NCI-H2081 (cell line): ENCODE results near the gene SACM1L.

Experiments used
- DNase-seq, 2 experiments: peaks; one replicate each; lab custom pipeline; 2025; lab: John Stamatoyannopoulos, UW

SACM1L gene

DNA sequence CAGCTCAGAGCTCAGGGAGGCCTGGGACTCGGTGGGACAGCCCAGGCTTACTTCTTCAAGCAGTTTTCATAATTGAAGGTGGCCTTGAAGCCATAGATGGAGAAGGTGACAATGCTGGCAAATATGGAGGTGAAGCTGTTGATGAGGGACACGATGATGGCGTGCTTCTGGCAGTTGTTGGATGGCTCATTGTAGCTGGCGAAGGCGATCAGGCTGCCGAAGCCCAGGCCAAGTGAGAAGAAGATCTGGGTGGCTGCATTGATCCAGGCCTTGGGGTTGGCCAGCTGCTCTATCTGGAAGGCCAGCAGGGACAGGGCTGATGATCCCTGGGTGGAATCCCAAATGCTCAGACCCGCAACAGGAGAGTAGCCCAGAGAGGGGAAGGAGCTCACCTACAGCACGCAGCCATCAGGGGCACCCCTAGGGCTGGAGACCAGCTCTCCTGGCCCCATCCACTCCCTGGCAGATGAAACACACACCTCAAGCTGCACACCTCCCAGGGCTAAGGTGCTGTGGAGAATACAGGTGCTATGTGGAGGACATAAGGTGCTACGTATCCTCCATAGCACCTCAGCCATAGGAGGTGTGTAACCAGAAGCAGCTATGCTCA, 82.1 kb downstream of the SACM1L start:
- no peak for DNase-seq

DNA sequence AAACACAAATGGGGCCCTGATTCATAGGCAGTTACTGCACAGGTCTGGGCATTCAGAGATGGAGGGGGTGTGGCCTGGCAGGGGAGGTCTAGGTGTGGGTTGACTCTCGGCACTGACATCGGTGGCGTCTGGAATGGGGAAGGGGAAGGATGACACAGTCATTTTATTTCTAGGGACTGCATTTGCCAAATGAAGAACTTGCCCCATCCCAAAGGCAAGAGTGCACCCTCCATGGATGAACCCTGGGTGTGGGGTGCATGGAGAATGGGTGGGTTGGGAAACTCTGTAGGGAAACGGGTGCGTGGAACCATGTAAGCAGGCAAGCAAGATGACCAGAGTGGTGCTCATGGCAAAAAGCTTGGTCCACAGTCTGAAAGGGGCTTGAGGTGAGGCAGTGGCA, 82.6 kb downstream of the SACM1L start:
- DNase-seq, result no peak

DNA sequence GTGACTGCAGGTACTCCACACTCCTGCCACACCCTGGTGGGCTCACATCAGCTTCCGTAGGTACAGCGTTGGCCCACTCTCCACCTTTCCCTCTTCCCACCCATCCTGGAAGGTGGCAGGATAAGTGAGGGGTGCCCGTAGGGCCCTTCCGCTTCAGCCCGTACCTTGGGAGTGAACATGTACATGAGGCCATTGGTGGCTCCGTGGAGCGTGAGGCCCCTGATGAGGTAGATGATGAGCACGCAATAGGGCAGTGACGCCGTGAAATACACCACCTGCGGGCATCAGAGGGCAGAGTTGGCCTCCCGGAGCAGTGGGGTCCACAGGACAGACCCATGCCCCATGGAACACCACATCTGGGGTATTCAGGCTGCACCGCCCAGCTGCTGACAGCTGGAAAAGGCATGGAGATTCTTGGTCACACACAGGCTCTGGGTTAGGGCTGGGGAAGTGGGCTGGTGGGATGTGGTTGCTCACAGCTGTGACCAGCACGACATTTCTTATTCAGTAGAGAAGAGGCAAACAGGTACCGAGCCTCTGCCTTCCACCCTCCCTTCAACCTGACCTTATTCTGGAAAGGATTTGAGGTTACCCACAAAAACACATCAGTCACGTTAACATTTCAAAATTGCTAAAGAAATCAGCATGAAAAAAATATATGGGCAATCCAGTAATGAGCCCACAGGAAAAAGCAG, 83.3 kb downstream of the SACM1L start:
- no peak for DNase-seq

DNA sequence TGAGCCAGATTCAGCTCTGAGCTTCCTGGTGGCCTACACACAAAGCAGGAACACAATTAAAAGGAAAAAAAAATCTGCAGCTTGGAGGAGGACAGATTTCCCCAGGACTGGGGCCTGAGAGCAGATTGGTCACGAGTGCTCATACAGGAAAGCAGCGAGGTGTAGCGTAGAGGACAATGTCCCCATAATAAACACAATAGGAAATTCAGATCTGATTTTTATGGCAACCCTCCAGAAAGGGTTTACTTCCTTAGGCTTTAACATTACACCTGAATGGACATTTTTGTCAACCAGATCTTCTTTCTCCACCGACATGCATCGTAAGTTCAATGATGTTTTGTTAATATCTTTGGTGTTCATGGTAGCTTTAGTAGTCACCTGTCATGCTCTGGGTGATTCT, 83.9 kb downstream of the SACM1L start:
- DNase-seq, result no peak

DNA sequence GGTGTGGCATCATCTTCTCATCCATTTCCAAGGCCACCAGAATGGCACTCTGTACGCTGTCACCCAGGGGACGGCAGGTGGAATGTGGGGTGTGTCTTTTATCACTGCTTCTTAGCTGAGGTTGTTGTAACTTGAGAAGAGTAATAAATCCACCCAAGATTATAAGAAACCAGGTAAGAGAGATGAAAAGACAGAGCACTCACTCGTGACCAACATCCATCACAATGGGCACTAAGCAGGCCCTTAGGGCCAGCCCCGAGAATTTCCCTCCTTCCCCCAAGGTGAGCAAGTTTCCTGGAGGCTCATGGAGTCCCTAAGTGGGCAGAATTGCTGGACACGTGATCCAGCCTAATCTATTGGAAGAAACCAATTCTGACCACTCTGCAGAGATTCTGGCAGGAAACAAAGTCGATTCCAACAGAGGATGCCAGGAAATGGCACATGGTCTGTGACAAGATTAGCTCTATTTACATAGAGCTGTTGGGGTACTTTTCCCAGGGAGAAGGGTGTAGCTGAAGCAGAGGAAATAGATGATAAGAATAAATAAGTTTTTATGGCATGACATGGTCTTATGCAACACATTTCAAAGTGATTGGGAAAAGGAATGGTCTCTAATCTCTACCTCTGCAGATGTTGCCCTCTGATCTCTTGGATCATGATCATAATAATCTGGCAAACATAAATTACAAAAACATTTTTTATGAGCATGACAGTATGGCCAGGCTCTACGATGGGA, 84.7 kb downstream of the SACM1L start:
- DNase-seq, result no peak

DNA sequence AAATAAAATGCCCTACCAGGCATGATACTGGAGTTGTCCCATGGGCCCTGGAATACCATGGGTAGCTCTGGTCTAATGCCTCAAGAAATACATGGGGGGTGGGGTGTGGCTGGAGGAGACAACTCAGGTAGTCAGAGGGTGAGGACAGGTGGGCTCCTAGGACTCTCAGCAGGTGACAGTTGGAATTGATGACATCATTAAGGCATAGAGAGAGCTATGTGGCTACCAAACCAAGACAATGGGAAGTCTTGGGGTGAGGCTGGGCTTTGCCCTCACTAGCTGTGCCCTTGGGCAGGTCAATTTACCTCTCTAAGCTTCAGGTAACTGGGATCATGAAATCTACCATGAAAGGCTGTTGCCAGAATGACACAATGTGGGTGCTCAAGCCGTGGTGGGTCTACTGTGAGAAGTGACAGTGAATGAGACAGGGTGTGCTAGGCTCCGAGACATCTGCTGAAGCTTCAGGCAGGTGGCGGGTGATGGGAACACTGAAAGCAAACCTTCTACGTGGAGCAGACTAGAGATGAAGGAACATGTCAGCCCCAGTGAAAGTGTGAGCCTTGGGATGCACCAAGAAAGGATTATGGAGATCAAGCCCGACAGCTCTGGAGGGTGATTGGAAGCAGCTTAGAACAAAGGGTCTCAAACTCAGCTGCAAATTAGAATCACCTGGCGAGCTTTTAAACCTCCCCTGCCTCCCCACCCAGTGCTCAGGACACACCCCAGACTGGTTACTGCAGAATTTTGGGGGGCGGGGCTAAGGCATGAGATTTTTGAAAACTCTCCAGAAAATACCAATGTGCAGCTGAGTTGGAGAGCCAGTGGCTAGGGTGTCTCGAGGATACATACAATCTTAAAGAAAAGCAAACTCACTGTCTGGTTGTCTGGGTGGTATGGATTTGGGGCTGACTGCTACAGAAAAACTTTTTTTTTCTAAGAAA, 85.7 kb downstream of the SACM1L start:
- DNase-seq, result no peak

DNA sequence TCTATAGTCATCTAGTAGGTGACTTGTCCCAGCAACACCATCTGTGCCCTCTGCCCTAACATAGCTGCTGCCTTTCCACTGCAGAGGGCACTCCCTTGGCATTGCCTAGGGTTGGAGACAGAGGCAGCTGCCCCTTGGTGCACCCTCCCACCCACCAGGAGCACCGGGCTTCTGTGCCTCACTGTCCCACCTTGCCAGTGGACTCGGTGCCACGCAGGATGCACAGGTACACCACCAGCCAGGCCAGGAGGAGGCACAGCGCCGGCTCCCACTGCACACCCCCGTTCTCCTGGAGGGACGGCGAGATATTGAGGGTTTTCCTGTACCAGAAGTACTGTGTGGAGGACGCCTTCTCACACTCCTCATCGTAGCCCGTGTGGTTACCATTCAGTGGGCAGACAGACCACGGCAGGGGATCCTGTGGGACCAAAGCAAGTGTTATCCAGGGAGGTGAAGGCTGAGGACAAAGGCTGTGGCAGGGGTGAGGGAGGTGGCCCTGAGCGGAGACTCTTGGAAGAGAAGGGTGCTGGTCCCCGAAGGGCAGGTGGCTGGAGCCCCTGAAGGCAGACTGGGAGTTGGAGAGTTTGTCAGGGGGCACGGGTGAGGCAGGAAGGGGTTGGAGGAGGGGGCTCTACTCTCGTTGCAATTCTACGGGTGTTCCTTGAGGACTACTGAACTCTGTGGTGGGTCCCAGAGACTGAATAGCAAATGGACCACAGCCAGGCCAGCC, 86.5 kb downstream of the SACM1L start:
- DNase-seq, result no peak

DNA sequence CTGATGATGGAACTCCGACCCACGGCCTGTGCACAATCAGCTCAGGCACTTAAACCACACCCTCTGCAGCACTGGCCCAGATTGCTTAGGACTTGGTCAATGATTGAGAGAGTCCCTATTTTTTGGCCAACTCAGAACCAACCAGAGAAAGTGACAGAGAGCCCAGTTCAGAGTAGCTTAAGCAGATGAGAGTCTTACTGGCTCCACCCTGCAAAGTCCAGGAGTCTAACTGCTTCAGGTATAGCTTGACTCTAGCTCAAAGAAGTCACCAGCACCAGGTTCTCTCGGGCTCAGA, 87.1 kb downstream of the SACM1L start:
- no peak for DNase-seq

DNA sequence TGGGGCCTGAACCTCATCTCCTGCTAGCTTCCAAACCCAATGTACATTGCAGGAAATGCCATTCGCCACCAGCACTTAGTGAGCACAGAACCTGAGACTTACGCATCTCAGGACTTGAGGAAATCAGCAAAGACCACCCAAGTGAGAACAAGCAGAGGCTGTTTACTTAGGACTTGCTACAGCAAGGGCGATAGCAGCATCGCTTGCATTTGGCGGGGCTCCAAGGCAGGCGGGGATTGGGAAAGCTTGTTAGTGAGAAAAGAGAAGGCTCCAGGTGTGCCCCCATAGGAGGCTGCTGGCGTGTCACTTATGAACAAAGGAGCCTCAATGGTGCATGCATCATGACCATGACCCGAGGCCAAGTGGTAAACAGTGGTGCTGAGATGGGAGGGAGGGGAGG, 87.4 kb downstream of the SACM1L start:
- peak; percentile 65 to 81 for DNase-seq

DNA sequence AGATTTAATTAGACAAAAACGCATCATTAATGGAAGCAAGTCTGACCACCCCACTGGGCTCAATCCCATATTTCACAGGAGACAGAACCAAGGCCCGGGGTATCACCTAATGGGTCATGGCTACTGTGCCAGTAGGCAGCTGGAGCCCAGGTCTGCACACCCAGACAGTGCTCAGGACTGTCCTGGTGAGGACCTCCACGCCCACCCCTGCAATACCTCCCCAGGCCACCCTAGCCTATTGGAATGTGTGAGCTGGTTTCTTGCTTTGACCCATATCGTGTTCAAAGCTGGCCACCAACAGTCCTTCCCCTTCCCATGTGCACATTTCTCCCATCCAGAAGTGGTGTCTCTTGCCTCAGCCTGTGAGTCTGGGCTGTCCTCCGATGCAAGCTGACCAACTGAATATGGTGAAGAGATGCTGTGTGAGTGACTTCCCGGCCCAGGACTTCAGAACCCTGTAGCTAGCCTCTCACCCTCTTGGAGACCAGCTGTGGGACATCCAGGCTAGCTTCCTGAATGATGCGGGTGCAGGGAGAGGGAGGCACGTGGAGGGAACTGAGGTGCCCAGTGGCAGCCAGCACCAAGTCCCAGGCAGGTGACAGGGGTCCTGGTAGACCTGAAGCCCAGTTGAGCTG, 88.0 kb downstream of the SACM1L start:
- DNase-seq, result no peak

DNA sequence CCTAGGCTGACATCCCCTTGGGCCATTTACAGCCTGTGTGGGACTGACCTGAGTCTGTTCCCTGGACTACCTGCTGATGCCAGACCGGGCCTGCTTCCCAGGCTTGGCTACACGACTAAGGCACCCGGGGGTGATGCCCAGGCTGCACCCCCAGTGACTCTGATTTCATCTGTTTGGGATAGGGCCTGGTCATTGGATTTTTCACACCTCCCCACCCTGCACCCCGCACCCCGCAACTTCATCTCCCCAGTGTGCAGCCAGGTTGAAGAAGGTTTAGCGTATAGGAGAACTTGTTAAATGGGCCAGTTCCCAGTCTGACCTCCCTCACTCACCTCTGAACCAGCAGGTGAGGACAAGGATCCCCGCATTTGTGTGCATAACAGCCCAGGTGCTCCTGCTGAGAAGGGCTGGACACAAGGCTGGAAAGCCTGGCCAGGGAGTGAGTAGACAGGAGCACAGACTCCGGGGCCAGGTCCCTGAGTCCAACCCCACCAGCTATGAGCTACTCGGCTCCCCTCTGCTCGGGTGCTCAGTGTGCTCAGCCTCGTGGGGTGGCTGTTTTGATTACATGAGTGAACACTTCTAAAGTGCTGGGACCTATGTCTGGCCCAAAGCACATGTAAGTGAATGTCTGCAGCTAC, 88.7 kb downstream of the SACM1L start:
- DNase-seq, result no peak

DNA sequence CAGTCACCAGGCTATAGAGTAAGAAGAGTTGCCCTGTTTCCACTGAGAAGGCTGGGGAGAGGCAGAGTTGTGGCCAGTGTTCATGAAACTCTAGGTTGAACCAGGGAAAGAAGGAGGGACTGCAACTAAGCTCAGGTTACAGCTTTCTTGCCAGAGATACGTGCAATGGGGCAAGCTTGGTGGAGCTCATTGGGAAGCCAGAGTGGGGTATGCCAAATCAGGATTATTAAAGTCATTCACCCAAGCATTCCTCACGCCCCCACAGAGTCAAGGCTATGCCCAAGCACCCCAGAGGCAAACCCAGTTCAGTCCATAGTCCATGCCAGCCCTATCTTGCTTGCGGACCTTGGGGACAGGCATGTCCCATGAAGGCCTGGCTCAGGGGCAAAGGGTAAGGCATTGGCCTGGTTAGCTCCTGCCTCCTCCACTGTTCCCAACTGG, 89.6 kb downstream of the SACM1L start:
- DNase-seq, result no peak

DNA sequence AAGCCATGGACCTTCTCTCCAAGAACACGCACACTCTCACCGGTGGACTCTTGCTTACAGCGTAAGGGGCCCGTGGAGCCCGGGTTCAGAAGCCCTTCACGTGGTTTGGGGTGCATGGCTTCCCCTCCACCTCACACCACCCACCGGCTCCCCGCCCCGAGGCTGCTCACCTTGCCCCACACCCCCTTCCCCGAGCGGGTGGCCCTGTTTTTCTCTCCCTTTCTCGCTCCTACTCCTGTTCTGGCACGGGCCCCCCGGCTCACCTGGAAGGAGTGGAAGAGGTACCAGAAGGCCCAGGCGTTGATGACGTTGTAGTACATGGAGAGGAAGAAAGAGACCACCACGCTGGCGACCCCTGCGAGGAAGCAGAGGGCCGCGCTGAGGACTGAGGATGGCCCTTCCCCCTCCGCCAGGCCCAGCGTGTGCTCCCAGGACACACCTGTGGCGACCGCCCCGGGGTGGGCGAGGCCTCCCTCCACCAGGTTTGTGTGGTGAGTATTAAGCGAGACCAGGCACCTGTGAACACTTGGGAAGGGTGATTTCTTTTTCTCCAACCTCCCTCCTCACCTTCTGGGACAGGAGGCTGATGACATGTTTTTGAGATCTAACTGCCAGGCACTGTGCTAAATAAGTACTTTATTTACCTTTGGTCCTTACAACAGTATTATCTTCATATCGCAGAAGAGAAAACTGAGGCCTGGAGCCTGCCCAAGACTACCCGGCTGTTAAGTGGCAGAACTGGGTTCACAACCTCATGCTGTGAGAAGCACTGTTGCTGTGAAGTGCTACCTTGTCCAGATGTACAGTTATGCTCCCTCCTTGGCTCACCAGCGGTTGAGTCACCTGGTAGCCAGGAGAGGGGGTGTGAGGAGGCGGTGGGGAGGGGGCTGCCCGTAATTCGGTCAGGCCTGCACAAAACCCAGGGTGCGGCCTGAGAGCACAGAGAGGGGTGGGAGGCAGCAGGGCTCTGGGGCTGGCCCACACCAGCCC, 90.8 kb downstream of the SACM1L start:
- no peak for DNase-seq

DNA sequence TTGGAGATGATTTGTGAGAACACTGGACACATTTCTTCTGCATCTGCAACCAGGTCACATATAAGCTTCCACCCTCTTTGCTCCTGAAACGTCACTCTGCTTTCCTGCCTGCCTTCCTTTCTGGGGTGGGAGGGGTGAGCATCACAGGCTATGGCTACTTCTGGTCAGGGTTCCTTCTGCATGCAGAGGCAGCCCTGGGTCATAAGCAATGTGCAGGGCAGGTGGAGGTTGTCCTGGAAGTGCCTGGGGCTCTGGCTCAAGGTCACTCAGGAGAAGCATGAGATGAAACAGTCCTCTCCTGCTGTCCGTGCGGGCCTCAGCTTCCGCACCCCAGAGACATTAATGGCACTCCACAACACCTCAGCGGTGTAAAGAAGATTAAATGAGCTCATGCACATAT, 92.1 kb downstream of the SACM1L start:
- no peak for DNase-seq

DNA sequence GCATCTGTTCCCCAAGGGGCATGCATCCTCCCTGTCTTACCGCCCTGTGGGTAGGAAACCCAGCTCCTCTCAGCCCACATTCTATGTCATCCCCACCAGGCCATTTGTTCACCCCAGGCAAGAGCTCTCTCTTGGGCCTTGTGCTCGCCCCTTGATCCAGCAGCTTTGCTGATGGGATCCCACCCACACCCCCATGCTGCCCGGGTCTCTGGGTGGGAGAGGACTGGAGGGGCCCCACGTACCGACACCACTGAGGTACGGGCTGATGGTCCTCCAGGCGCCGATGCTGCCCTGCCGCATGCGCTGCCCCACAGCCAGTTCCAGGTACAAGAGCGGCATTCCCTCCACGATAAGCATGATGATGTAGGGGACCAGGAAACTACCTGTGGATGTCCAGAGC, 92.6 kb downstream of the SACM1L start:
- DNase-seq, result no peak

DNA sequence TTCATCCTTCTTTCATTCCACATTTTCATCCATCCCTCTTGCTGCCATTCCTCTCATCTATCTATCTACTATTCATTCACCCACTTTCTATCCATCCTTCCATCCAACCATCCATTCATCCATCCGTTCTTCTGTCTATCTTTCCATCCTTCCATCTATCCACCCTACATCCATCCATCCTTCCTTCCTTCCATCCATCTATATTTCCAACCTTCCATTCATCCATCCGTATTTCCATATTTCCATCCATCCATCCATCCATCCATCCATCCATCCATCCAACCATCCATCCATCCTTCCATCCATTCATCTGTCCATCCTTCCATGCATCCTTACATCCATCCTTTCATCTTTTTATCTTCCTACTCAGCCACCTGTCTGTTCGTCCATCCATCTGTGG, 93.2 kb downstream of the SACM1L start:
- no peak for DNase-seq

DNA sequence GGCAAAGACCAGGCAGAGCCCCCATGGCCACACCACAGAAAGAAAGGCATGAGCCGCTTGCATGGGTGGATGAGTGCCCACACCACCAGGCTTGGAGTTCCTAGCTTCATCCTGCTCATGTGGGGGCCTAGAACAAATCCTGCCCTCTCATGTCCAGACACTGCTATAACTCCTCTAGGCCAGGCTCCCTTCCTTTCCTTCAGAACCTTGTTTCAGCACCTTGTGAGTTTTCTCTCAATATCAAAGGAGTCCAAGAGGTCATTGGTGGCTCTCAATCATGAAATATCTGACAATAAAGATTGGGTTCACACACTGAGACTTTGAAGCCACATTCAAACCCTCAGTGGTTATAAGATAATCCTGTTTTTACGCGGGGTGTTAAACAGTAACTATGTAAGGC, 94.5 kb downstream of the SACM1L start:
- DNase-seq, result no peak

DNA sequence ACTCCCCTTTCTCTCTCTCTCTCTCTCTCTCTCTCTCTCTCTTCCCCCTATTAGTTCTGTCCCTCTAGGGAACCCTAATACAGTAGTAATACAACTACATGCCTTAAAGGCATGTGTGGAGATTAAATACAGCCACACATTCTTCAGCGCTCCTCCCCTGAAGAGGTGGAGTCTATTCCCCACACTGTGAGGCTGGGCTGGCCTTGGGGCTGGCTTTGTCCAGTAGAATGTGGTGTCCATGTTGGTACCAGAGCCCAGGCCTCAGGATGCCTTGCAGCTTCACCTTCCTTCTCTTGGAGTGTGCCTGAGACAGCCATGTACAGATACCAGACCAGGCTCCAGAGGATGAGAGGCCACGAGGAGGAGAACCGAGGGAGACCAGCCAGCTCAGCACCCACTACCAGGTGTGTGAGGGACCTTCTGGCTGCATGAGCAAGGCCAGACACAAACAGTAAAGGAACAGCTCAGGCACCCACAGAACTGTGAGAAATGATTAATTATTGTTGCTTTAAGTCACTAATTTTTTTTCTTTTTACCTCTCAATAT, 96.5 kb downstream of the SACM1L start:
- no peak for DNase-seq

DNA sequence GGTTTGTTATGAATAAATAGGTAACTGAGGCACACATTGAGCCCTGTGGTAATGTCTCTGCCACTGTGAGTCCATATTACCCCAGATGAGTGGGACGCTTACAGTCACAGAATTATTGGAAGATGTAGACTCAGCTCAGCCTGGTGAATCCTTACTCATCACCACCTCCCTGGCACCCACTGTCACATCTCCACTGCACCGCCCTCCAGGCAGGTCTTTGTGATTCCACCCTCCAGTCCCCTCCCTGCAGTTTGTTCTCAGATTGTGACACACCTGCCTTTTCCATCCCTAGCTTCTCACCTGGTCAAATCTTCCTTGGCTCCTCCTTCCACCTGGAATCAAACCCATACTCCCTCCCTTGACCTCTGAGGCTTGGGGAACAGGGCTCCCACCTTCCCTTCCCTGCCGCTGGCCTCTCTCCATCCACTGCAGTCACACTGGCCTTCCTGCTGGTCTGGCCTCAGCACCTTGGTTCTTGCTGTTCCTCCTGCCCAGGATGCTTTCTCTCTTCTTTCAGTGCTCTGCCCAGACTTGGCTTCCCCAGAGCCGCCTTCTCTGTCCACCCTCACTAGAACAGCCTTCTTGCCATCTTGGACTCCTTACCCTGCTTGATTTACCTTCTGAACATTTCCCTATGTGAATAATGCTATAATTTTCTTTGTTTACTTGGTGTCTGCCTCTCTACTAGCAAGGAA, 97.8 kb downstream of the SACM1L start:
- no peak for DNase-seq
